HepG2 (cell line): ENCODE measurements around the gene PLB1. TPM values are rescaled to one million over a fixed set of nuclear protein-coding genes. Genes with fewer than 3 reads are reported as not detected.

Source experiments
- ADNP ChIP-seq: sonication (generic); formaldehyde crosslinking; IDR thresholded peaks from 2 replicates; pipeline ENCODE4 v1.4.0; 2020; ENCODE audit warnings: missing genetic modification reagents
- AHDC1 ChIP-seq: sonication (generic); formaldehyde crosslinking; IDR thresholded peaks from 2 replicates; pipeline ENCODE4 v1.5.1; 2020; ENCODE audit warnings: mild to moderate bottlenecking, missing genetic modification reagents, borderline replicate concordance
- DMTF1 ChIP-seq: sonication (generic); formaldehyde crosslinking; IDR thresholded peaks from 2 replicates; pipeline ENCODE4 v1.4.0; 2020; ENCODE audit warnings: mild to moderate bottlenecking, missing genetic modification reagents
- FOXA3 ChIP-seq: IDR thresholded peaks from 2 replicates; pipeline ENCODE4 v1.6.1; 2016; ENCODE audit warnings: missing genetic modification reagents, missing compliant biosample characterization
- GATAD2A ChIP-seq: IDR thresholded peaks from 2 replicates; pipeline ENCODE4 v1.6.1; 2016
- GLI4 ChIP-seq: sonication (generic); formaldehyde crosslinking; IDR thresholded peaks from 2 replicates; pipeline ENCODE4 v1.5.1; 2020; ENCODE audit warnings: missing genetic modification reagents, mild to moderate bottlenecking, moderate library complexity, borderline replicate concordance
- ZFP41 ChIP-seq: sonication (generic); formaldehyde crosslinking; IDR thresholded peaks from 2 replicates; pipeline ENCODE4 v1.4.0; 2020; ENCODE audit warnings: mild to moderate bottlenecking, missing genetic modification reagents, borderline replicate concordance
- ZNF160 ChIP-seq: sonication (generic); formaldehyde crosslinking; IDR thresholded peaks from 2 replicates; pipeline ENCODE4 v1.8.0; 2022; ENCODE audit warnings: mild to moderate bottlenecking, inconsistent platforms, missing genetic modification reagents
- polyA plus RNA-seq, 8 experiments: library from polyadenylated mRNA; depleted of rRNA in 3 of 8; stranded (reverse) in 7 of 8; unstranded in 1 of 8; fragments of >200 nt; fragmentation: Illumina TruSeq in 4 of 8; extraction: Trizol in 4 of 8; gene quantifications; 2 replicates each; pipeline versions ENCODE4 v1.2.1 to v1.2.3, GENCODE V29; 2011 to 2016; ENCODE audit warnings: low read depth in 4 of 8, missing spikeins in 1 of 8, mixed read lengths in 1 of 8; ENCODE audit not compliant: insufficient read depth in 1 of 8
- total RNA-seq, 5 experiments: library from RNA; depleted of rRNA; stranded (reverse); fragments of >200 nt; fragmentation: Illumina TruSeq; extraction: Trizol; gene quantifications; 2 replicates each; pipeline ENCODE4 v1.2.3, GENCODE V29; 2016; ENCODE audit warnings: low read depth in 1 of 5
- TF ChIP-seq, protein P1 (sequence below): sonication (generic); formaldehyde crosslinking; IDR thresholded peaks from 2 replicates; pipeline ENCODE4 v1.4.0; 2020; ENCODE audit warnings: missing genetic modification reagents, mild to moderate bottlenecking, borderline replicate concordance
- TF ChIP-seq, protein P2 (sequence below): sonication (generic); formaldehyde crosslinking; IDR thresholded peaks from 2 replicates; pipeline ENCODE4 v1.4.0; 2020; ENCODE audit warnings: low read depth, mild to moderate bottlenecking, missing genetic modification reagents

Gene PLB1
- total and polyA plus RNA-seq, 2 of the 13 experiments (the other 11 are each of a cell fraction or from before 2014, with no cell fraction given) = 0.20 to 1.8 TPM

DNA sequence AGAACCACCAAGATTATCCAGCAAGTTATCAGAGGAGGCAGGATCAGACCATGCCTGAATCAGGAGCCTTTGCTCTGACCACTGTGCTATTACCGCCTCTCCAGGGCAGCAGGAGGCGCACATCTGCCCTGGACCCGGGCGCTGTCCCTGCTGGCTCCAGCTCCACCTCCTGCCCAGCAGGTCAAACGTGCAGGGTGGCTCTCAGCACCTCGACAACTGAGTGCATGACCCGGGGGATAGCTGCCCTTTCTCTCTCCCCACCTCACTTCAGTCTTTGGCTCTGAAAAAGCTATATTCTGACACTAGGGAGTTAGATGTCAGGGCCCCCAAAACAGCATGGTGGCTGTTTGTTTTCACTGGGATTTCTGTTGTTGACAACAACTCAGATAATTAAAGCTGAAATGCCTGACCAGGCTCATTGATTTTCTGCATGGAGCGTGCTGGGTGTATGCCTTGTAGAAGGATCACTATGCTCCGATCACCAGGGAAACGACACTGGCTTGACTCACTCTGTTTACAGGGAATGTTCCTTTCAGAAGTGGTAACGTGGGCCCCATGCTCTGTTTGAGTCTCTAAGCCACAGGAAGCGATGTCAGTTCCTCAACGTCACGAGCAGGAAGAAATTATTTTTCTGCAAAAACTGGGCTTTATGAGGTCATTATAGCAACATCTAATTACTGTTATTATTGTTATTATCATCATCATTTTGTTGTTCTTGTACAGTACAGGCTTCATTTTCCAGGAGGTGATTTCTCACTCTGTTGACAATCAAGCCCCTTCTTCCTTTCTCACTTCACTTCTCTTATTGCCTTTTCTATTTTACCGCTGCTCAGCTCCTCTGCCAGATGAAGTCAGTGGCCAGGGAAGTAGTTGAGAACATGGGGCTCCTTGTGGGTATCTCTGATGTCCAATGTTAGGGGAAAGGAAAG, 125.6 kb downstream of the PLB1 start (continued):
- TF ChIP-seq ZFP41 (CRISPR knock-in tag) = no peak
- TF ChIP-seq AHDC1 = peak; percentile 74; the same call in 1 of the 2 replicates
- no peak; the same call in 1 of the 2 replicates for TF ChIP-seq DMTF1
- TF ChIP-seq, protein P1, sequence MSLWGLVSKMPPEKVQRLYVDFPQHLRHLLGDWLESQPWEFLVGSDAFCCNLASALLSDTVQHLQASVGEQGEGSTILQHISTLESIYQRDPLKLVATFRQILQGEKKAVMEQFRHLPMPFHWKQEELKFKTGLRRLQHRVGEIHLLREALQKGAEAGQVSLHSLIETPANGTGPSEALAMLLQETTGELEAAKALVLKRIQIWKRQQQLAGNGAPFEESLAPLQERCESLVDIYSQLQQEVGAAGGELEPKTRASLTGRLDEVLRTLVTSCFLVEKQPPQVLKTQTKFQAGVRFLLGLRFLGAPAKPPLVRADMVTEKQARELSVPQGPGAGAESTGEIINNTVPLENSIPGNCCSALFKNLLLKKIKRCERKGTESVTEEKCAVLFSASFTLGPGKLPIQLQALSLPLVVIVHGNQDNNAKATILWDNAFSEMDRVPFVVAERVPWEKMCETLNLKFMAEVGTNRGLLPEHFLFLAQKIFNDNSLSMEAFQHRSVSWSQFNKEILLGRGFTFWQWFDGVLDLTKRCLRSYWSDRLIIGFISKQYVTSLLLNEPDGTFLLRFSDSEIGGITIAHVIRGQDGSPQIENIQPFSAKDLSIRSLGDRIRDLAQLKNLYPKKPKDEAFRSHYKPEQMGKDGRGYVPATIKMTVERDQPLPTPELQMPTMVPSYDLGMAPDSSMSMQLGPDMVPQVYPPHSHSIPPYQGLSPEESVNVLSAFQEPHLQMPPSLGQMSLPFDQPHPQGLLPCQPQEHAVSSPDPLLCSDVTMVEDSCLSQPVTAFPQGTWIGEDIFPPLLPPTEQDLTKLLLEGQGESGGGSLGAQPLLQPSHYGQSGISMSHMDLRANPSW (CRISPR knock-in tag) = no peak
- peak; percentile 80 for TF ChIP-seq FOXA3 (CRISPR knock-in tag)
- peak; percentile 82; the same call in 1 of the 2 replicates for TF ChIP-seq GLI4 (CRISPR knock-in tag)
- TF ChIP-seq GATAD2A (CRISPR knock-in tag) = peak; percentile 48; the same call in 1 of the 2 replicates
- peak; percentile 79 for TF ChIP-seq ADNP (CRISPR knock-in tag)
- TF ChIP-seq ZNF160 (CRISPR knock-in tag) = no peak
- TF ChIP-seq, protein P2, sequence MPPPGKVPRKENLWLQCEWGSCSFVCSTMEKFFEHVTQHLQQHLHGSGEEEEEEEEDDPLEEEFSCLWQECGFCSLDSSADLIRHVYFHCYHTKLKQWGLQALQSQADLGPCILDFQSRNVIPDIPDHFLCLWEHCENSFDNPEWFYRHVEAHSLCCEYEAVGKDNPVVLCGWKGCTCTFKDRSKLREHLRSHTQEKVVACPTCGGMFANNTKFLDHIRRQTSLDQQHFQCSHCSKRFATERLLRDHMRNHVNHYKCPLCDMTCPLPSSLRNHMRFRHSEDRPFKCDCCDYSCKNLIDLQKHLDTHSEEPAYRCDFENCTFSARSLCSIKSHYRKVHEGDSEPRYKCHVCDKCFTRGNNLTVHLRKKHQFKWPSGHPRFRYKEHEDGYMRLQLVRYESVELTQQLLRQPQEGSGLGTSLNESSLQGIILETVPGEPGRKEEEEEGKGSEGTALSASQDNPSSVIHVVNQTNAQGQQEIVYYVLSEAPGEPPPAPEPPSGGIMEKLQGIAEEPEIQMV (CRISPR knock-in tag) = no peak
